ENCODE measurements around the gene ARHGEF11. TPM values are rescaled to one million over a fixed set of nuclear protein-coding genes. Genes with fewer than 3 reads are reported as not detected.

The ARHGEF11 gene
- total RNA-seq, 1 donor from 2014 or later, result 28.6 TPM

- intact Hi-C loops (cut with micrococcal nuclease), result no loop called here
These were observed 147.4 kb downstream of the ARHGEF11 start for GRCh38 chr1:156898161-156898566.

DNA sequence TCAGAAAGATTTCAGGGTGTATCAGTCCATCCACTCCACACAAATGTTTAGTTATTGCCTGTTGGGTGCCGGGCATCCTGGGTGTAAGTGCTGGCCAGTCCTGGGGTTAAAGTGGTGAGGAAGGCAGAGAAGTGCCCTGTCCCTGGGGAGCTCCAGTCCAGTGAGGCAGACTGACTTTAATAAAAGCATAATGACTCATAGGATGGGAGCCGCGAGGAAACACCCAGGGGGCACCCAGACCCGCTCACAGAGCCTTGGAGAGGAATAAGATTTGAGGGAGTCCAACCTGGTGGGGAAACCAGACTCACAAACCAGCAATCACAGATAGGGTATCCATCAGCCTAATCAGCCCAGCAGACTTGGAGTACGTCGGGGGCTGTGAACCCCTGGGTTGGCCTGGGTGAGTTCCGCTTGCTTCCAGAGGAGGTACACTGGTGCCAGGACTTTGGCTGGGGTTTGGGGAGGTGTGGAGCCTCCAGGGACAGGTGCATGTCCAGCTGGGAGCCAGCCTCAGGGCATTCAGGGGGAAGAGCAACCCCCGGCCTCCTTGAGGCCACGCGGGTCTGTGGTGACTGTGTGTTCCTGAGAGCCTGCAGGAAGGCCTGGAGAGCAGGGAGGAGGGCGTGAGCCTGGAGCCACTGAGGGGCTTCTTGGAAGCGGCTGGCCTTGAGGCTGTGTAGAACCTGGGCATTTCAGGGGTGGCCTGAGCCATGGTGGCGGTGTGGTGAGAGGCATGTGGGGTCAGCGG lies 148.3 kb downstream of the ARHGEF11 start:
- intact Hi-C loops (cut with micrococcal nuclease), result no loop called here

GRCh38 chr1:156896490-156897033 lies 149.0 kb downstream of the ARHGEF11 start:
- intact Hi-C loops (cut with micrococcal nuclease), result no loop called here

GRCh38 chr1:156895927-156896326 lies 149.6 kb downstream of the ARHGEF11 start:
- intact Hi-C loops (cut with micrococcal nuclease), result no loop called here

DNA sequence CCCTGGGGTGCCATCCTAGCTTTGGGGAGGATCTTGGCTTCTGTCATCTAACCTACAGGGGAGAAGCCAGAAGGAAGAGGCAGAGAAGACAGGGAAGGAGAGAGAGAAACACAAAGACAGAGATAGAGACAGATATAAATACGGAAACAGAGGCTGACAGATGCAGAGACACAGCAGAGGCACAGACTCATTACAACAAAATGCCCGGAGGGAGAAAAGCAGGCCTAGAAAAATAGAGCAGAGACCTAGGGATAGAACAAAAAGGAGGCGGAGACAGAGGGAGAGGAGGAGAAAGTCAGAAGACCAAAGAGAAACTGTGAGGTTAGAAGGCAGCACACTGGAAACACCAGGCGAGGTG lies 150.1 kb downstream of the ARHGEF11 start:
- intact Hi-C loops (cut with micrococcal nuclease), result no loop called here

DNA sequence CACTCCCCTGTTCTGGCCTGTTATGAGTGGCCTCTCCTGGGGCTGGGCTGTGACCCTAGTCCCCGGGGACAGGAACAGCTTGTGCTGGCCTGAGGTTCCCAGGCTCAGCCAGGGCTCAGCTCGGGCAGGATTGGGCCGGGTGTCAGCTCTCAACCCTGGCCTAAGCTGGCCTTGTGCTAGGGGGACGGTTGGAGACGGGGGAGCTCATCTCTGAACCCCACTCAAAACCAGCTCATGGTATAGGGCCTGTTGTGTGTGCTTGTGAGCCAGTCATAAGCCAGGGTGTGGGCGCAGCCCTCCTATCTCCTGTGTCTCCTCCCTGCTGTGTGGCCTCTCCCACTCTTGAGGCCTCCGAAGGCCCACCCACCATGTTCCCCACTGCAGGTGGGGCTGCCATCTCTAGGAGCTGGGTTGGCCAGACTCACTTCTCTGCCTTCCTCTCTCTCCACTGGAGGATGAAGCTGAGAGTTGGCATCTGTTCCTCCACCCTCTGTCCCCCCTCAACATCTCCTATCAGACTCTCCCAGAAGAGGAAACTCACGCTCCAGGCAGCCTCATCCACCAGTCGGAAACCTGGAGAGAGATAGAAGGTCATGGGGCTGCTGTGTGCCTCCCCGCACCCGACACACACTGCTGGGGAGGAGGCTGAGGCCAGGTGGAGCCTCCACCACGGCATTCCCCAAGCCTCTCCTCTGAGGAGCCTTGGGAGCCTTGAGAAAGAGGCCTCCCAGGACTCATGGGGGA lies 150.7 kb downstream of the ARHGEF11 start:
- intact Hi-C loops (cut with micrococcal nuclease), result loop anchor here (5.0 kb wide), 2 partner anchors 188 to 268 kb away; partner anchors contain the start of gene CRABP2

DNA sequence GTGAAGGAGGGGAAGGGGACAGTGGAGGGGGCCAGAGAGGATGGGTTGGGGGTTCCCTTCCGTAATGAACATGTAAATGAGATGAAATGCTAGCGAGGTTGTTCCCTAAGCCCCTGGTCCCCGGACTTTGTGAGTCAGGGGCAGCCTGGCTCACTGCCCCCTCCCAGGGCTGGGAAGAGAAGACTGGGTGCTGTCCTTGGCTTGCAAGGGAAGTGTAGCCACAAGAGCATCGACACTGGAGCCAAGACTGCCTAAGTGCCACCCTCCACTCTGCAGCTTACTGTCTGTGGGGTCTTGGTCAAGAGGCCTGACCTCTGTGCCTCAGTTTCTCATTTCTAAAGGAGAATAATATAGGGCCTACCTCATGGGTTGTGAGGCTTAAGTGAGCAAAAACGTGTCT lies 151.5 kb downstream of the ARHGEF11 start:
- intact Hi-C loops (cut with micrococcal nuclease), result loop anchor here (5.0 kb wide), 2 partner anchors 187 to 267 kb away; partner anchors contain the start of gene CRABP2

- intact Hi-C loops (cut with micrococcal nuclease), result loop anchor here (5.0 kb wide), 2 partner anchors 186 to 266 kb away; partner anchors contain the start of gene CRABP2
These were observed 152.2 kb downstream of the ARHGEF11 start, which contains the start of gene PEAR1 for GRCh38 chr1:156893048-156893953. Gene PEAR1, plus strand, starts transcription at chr1:156893718. Its CDS starts 10,209 bp downstream, at chr1:156903927.

GRCh38 chr1:156892190-156893047 lies 153.1 kb downstream of the ARHGEF11 start:
- intact Hi-C loops (cut with micrococcal nuclease), result loop anchor here (1.0 to 5.0 kb wide), 4 partner anchors 35 to 265 kb away; partner anchors contain the start of gene CRABP2

- intact Hi-C loops (cut with micrococcal nuclease), result loop anchor here (1.0 to 5.0 kb wide), 7 partner anchors 30 to 263 kb away; partner anchors contain the start of genes CRABP2 and NTRK1
These were observed 155.6 kb downstream of the ARHGEF11 start for GRCh38 chr1:156889802-156890580.

DNA sequence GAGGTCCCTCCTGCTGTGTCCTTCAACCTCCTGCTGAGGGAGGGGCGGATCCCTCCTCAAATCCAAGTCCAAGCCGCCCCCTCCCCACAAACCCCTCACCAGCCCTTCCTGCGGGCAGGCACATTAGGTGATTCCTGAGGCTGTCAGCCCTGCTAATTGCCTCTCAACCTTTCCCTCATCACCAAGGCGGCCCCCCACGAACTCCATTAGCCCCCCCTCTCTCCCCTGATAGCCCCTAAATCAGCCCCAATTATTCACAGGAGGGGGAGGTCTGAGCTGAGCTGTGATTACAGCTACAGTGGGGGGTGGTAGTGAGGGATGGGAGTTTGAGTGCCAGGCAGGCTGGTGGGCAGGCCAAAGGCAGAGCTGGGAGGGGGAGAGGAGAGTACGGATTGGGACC lies 157.8 kb downstream of the ARHGEF11 start:
- intact Hi-C loops (cut with micrococcal nuclease), result no loop called here

DNA sequence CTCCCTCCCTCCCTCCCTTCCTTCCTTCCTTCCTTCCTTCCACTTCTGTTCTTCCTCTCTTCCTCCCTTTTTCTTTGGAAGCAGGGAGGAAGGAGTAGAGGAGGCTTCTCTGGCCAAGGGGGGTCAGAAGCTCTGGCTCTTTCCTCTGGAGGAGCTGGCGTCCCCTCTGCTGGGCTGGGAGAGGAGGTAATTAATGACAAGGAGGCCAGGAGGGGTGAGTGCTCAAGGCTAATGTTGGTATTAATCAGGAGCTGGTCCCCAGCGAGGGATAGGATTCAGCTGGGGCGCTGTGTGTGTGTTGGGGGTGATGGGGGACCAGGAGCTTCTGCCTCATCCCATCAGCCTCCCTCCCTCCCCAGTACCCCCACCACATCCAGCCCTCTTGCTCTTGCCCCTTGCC lies 158.2 kb downstream of the ARHGEF11 start:
- intact Hi-C loops (cut with micrococcal nuclease), result no loop called here

- intact Hi-C loops (cut with micrococcal nuclease), result no loop called here
These were observed 158.8 kb downstream of the ARHGEF11 start for GRCh38 chr1:156886583-156887281.

GRCh38 chr1:156885880-156886355 lies 159.6 kb downstream of the ARHGEF11 start:
- intact Hi-C loops (cut with micrococcal nuclease), result no loop called here

GRCh38 chr1:156885314-156885713 lies 160.2 kb downstream of the ARHGEF11 start:
- intact Hi-C loops (cut with micrococcal nuclease), result no loop called here

Measured in T-helper 1 cell treated with Interleukin-12 subunit alpha and Interleukin-12 subunit beta and Interleukin-4 antibody, amounts not matched to agents 30 ng/mL and 1 ng/mL, for 36 hours (primary cell).